ENCODE measurements around the gene GRK3. TPM values are rescaled to one million over a fixed set of nuclear protein-coding genes. Genes with fewer than 3 reads are reported as not detected.

The GRK3 gene
- total RNA-seq, 1 experiment from 2014 or later: 2.0 TPM

- BruUV-seq (replicated peaks): no TSS peak
- no peaks in the 10 kb centered on the region for H3K4me1 ChIP-seq (ENCODE audit: insufficient read depth, low read length, poor library complexity, severe bottlenecking)
- no peak overlapping the region for H3K27ac ChIP-seq (ENCODE audit: low read depth, low read length, poor library complexity, severe bottlenecking)
- H3K27me3 ChIP-seq (replicated peaks; ENCODE audit: insufficient read depth, low read depth, low read length, poor library complexity): no peaks in the 10 kb centered on the region
- no peak for DNase-seq (ENCODE audit: low spot score)
- no peaks in the 10 kb centered on the region for H3K36me3 ChIP-seq (ENCODE audit: insufficient read depth, low read length, poor library complexity, severe bottlenecking)
- CTCF ChIA-PET: no interaction called here
- POLR2A ChIA-PET (ENCODE audit: low non-redundant PET): no interaction called here
- no peaks in the 10 kb centered on the region for H3K9me3 ChIP-seq (ENCODE audit: low read depth, low read length, poor library complexity, severe bottlenecking)
- H3K4me3 ChIP-seq (ENCODE audit: low read depth, low read length, poor library complexity, severe bottlenecking): no peak overlapping the region
- TF ChIP-seq, protein P1, sequence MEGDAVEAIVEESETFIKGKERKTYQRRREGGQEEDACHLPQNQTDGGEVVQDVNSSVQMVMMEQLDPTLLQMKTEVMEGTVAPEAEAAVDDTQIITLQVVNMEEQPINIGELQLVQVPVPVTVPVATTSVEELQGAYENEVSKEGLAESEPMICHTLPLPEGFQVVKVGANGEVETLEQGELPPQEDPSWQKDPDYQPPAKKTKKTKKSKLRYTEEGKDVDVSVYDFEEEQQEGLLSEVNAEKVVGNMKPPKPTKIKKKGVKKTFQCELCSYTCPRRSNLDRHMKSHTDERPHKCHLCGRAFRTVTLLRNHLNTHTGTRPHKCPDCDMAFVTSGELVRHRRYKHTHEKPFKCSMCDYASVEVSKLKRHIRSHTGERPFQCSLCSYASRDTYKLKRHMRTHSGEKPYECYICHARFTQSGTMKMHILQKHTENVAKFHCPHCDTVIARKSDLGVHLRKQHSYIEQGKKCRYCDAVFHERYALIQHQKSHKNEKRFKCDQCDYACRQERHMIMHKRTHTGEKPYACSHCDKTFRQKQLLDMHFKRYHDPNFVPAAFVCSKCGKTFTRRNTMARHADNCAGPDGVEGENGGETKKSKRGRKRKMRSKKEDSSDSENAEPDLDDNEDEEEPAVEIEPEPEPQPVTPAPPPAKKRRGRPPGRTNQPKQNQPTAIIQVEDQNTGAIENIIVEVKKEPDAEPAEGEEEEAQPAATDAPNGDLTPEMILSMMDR (conservative IDR thresholded peaks at IDR 0.05; ENCODE audit: low read depth, low read length): no peak
- TF ChIP-seq EZH2 (IDR thresholded peaks at IDR 0.05; ENCODE audit: borderline replicate concordance, low read depth, low read length, poor library complexity, severe bottlenecking): no peak
- intact Hi-C loops (cut with micrococcal nuclease; ENCODE audit: unreplicated experiment): no loop called here
Measured at GRCh38 chr22:25718135-25718840, 153.8 kb downstream of the GRK3 start.

DNA sequence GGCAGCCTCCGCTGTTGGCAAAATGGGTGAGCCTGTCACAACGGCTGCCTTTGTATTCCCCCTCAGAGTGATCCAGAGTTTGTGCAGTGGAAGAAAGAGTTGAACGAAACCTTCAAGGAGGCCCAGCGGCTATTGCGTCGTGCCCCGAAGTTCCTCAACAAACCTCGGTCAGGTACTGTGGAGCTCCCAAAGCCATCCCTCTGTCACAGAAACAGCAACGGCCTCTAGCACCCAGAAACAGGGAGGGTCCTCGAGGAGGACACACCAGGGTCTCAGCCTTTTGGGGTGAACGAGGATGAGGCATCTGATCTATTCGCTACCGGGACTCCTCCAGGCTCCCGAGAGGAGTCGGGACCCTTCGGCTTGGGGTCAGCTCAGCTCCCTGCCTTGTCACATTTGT lies 157.7 kb downstream of the GRK3 start:
- no peaks in the 10 kb centered on the region for H3K4me1 ChIP-seq (ENCODE audit: insufficient read depth, low read length, poor library complexity, severe bottlenecking)
- intact Hi-C loops (cut with micrococcal nuclease; ENCODE audit: unreplicated experiment): no loop called here
- H3K9me3 ChIP-seq (ENCODE audit: low read depth, low read length, poor library complexity, severe bottlenecking): no peaks in the 10 kb centered on the region
- no peak overlapping the region for H3K27ac ChIP-seq (ENCODE audit: low read depth, low read length, poor library complexity, severe bottlenecking)
- POLR2A ChIA-PET (ENCODE audit: low non-redundant PET): no interaction called here
- CTCF ChIA-PET: no interaction called here
- no peaks in the 10 kb centered on the region for H3K36me3 ChIP-seq (ENCODE audit: insufficient read depth, low read length, poor library complexity, severe bottlenecking)
- no TSS peak for BruUV-seq (replicated peaks)
- TF ChIP-seq, protein P1 (conservative IDR thresholded peaks at IDR 0.05; ENCODE audit: low read depth, low read length): no peak
- no peak for TF ChIP-seq EZH2 (IDR thresholded peaks at IDR 0.05; ENCODE audit: borderline replicate concordance, low read depth, low read length, poor library complexity, severe bottlenecking)
- no peak for DNase-seq (ENCODE audit: low spot score)
- no peaks in the 10 kb centered on the region for H3K27me3 ChIP-seq (replicated peaks; ENCODE audit: insufficient read depth, low read depth, low read length, poor library complexity)
- H3K4me3 ChIP-seq (ENCODE audit: low read depth, low read length, poor library complexity, severe bottlenecking): no peak overlapping the region

DNA sequence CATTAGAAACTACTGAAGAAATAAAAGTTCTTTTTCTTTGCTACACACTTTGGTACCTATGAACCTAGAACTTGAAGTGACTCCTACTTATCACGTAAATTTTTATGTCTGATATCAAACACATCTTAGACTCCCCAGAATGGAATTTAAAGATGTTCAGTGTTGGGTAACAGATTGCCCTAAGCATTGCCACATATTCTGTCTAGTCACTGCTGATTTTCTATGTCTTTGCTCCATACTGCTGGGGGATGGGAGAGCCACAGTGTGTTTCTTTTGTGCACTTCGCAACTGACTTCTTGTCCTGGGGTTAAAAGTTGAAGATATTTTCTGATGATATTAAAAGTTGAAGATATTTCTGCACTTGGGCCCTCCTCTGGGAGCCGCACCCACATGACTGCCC lies 158.2 kb downstream of the GRK3 start:
- POLR2A ChIA-PET (ENCODE audit: low non-redundant PET): no interaction called here
- Histone ChIP-seq H3K27ac (ENCODE audit: low read depth, low read length, poor library complexity, severe bottlenecking) (no peak overlapping the region), H3K9me3 (ENCODE audit: low read depth, low read length, poor library complexity, severe bottlenecking) (no peaks in the 10 kb centered on the region), H3K36me3 (ENCODE audit: insufficient read depth, low read length, poor library complexity, severe bottlenecking) (no peaks in the 10 kb centered on the region), H3K27me3 (replicated peaks; ENCODE audit: insufficient read depth, low read depth, low read length, poor library complexity) (no peaks in the 10 kb centered on the region), H3K4me3 (ENCODE audit: low read depth, low read length, poor library complexity, severe bottlenecking) (no peak overlapping the region), H3K4me1 (ENCODE audit: insufficient read depth, low read length, poor library complexity, severe bottlenecking) (no peaks in the 10 kb centered on the region)
- CTCF ChIA-PET: no interaction called here
- TF ChIP-seq EZH2 (IDR thresholded peaks at IDR 0.05; ENCODE audit: borderline replicate concordance, low read depth, low read length, poor library complexity, severe bottlenecking): no peak
- TF ChIP-seq, protein P1 (conservative IDR thresholded peaks at IDR 0.05; ENCODE audit: low read depth, low read length): no peak
- intact Hi-C loops (cut with micrococcal nuclease; ENCODE audit: unreplicated experiment): no loop called here
- DNase-seq (ENCODE audit: low spot score): no peak
- BruUV-seq (replicated peaks): no TSS peak

Data from A673 (cell line).